Measurements from ENCODE around the gene BCL7C. TPM values are rescaled to one million over a fixed set of nuclear protein-coding genes. Genes with fewer than 3 reads are reported as not detected.

Gene BCL7C
- total RNA-seq, 4 donors from 2014 or later, result 43.1 to 79.1 (median 63.0) TPM

DNA sequence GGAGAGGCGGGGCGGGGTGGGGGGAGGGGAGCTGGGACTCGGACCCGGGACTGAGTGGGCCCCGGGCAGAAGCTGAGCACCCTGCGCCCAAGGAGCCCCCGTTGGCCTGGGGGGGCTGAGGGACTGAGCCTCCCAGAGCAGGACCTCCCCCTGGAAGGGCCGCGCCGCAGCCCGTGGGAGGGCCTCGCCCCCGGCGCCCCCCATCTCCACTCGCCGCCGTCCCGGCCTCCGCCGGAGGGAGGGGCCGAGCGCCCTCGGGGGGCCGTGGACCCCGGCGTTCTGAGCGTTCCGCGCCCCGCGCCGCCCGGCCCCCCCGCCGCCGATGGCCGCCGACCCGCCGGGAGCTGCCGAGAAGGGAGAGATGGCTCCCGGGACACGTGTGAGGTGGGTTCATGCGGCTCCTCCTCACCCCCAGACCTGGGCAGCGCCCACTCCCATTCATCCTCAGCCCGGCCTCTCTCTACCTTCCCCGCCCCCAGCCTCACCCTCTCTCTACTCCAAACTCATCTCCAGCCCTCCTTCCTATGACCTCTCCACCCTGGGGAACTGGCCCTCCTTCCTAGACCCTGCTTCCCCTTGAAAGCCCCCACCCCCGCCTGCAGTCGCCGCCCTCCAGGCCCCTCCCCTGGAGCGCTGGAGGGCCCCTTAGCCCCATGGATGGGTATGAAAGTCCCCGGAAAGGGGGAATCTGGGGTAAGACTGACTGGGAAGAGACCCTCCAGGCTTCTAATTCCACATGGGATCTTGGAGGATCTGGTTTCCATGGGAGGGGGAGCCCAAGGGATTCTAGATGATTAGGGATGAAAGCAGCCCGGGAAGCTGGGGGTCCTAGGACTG is 30.4 kb upstream of the BCL7C start:
- no peak for TF ChIP-seq POLR2A (IDR thresholded peaks at IDR 0.05)
- TF ChIP-seq, protein P1, sequence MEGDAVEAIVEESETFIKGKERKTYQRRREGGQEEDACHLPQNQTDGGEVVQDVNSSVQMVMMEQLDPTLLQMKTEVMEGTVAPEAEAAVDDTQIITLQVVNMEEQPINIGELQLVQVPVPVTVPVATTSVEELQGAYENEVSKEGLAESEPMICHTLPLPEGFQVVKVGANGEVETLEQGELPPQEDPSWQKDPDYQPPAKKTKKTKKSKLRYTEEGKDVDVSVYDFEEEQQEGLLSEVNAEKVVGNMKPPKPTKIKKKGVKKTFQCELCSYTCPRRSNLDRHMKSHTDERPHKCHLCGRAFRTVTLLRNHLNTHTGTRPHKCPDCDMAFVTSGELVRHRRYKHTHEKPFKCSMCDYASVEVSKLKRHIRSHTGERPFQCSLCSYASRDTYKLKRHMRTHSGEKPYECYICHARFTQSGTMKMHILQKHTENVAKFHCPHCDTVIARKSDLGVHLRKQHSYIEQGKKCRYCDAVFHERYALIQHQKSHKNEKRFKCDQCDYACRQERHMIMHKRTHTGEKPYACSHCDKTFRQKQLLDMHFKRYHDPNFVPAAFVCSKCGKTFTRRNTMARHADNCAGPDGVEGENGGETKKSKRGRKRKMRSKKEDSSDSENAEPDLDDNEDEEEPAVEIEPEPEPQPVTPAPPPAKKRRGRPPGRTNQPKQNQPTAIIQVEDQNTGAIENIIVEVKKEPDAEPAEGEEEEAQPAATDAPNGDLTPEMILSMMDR (IDR thresholded peaks at IDR 0.05), result no peak
- no peak for DNase-seq (ENCODE audit: low spot score in 2 of 2)
- WGBS, 2 donors, result 8 to 20% methylated on average over 12 to 26 of the region's 53 CpGs
- peak overlapping the region; percentile 28 for H3K4me3 ChIP-seq (ENCODE audit: low read depth, poor library complexity, severe bottlenecking)
- intact Hi-C loops (cut with DNase I; ENCODE audit: low total_unique reads), result no loop called here

DNA sequence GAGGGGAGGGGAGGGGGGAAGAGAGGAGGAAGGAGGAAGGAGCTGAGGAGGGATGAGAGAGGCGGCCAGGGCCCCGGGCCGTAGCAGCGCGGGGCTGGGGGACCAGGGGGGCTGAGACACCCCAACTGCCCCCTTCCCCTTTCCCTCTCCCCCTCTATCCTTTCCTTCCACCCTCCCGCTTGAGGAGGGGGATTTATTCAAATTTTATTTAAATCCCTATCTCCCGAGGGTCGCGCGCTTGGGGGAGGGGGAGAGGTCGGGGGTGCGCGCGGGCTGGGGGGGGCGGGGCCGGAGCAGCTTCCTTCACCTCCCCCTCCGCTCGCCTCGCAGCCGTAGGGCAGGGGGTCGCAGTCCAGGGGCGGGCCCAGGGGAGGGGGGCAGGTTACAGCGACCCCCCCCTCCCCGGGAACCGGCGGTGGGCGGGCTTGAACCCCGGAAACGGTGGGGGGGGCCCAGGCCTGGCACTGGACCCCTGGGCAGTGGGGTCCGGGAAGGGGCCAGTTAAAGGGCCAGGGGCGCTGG is 29.7 kb upstream of the BCL7C start, which contains the start of gene FBXL19:
Gene FBXL19, plus strand, starts transcription at position 19 of the 522 bp plus-strand sequence. CDS start 2,183 bp downstream, outside the sequence.
- peak in 1 of 2 donors; percentile 92 for DNase-seq (ENCODE audit: low spot score in 2 of 2)
- TF ChIP-seq, protein P1 (IDR thresholded peaks at IDR 0.05), result no peak
- peak within 1 kb of the TSS; percentile 28 for H3K4me3 ChIP-seq (ENCODE audit: low read depth, poor library complexity, severe bottlenecking)
- 1 to 2% methylated on average over 20 to 26 of the region's 31 CpGs for WGBS, 2 donors
- intact Hi-C loops (cut with DNase I; ENCODE audit: low total_unique reads), result no loop called here

DNA sequence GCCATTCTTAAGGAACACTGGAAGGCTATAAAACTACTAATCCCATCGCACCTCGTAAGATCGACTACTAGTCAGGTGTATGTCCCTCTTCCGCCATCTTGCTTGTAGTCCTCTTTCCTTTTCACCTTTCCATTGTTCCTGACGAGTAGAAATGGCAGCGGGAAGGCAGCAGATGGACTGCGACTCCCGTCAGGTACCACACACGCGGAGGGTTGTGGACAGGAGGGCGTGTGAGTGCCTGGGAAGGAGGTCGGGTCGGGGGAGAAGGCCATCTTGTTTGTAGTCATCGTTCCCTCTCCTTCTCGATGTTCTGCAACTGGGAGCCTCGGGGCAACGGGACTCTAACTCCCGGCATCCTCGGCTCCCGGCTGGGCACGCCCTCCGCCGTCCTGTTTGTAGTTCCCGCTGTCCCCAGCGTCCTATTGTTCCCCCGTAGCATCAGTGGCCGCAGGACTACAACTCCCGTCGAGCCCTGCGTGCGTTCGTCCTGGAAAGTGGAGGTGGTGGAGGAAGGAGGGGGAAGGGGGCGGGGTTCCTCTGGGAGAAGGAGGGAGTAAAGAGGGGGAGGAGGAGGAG is 29.2 kb upstream of the BCL7C start:
- TF ChIP-seq POLR2A (IDR thresholded peaks at IDR 0.05), result no peak
- TF ChIP-seq, protein P1 (IDR thresholded peaks at IDR 0.05), result no peak
- DNase-seq (ENCODE audit: low spot score in 2 of 2), result peak; percentile 100
- H3K4me3 ChIP-seq (ENCODE audit: low read depth, poor library complexity, severe bottlenecking), result peak overlapping the region; percentile 28
- 0 to 1% methylated on average over 33 of the region's 33 CpGs for WGBS, 2 donors
- intact Hi-C loops (cut with DNase I; ENCODE audit: low total_unique reads), result no loop called here

DNA sequence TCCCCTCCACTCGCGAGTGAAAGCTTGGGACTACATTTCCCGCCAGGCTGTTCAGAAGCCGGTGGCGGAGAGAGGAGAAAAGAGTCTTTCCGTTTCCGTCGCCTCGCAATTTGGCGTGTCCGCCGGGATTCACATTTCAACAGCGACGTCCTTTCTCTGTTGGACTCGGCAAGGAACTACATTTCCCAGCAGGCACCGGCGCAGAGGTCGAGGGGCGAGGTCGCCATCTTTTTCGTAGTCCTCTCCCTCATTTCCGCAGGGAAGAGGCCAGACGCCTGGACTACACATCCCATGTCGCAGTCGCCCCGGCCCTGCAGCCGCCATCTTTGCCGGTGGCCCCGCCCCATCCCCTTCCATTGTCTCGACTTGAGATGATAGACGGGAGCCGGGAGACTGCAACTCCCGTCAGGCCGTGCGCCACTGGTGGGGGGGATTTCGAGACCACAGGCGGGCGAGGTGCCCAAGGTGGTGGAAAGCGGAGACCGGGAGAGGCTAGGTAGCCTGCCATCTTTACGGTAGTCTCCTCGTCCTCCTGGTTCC is 28.6 kb upstream of the BCL7C start:
- DNase-seq (ENCODE audit: low spot score in 2 of 2), result peak; percentile 100
- TF ChIP-seq, protein P1 (IDR thresholded peaks at IDR 0.05), result no peak
- no peak for TF ChIP-seq POLR2A (IDR thresholded peaks at IDR 0.05)
- H3K4me3 ChIP-seq (ENCODE audit: low read depth, poor library complexity, severe bottlenecking), result peak overlapping the region; percentile 24
- intact Hi-C loops (cut with DNase I; ENCODE audit: low total_unique reads), result no loop called here
- WGBS, 2 donors, result 0 to 1% methylated on average over 38 to 42 of the region's 42 CpGs

DNA sequence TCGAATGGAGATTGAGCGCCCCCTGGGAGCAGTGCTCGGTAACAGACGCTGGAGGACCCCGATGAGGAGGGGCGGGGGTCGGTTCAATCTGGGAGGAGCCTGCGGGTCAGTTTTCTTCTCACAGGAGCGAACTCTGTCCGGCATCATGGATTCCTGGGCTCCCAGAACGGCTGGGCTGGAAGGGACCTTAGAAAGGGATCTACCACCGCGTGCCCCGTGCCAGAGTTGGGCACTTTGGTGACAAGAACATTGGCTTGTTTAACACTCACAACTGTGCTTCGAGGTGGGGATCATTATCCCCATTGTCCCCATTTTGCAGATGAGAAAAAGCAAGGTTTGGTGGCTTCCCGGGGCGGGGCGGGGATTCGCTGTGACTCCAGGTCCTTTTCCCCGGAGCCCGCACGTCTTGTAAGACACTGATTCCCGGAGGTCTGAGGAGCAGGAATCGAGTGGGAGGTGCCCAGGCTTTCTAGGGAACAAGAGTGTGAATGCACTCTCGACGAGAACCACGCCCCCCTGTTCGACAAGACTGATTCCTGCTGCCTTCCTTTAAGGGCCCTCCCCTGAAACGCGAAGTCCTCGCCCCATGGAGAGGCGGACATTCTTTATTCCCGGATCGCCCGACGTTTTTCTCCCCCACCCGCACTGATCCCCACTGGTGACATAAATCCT is 28.0 kb upstream of the BCL7C start:
- peak; percentile 90 to 98 for DNase-seq (ENCODE audit: low spot score in 2 of 2)
- intact Hi-C loops (cut with DNase I; ENCODE audit: low total_unique reads), result no loop called here
- WGBS, 2 donors, result 0 to 1% methylated on average over 29 to 32 of the region's 37 CpGs
- H3K4me3 ChIP-seq (ENCODE audit: low read depth, poor library complexity, severe bottlenecking), result peak overlapping the region; percentile 7
- TF ChIP-seq, protein P1 (IDR thresholded peaks at IDR 0.05), result peak in 1 of 3 donors; percentile 92
- TF ChIP-seq POLR2A (IDR thresholded peaks at IDR 0.05), result no peak

Measured in lower leg skin (tissue), 4 donors.